Peyer's patch (tissue), 4 donors: ENCODE measurements around the gene POU5F1.

Source experiments
- POLR2A ChIP-seq, 2 donors: fragments of 450-650 bp; IDR thresholded peaks; one replicate each; pipeline ENCODE4 v1.5.1; 2017; ENCODE audit warnings: antibody characterized with exemption in 2 of 2, mild to moderate bottlenecking in 2 of 2, moderate library complexity in 2 of 2
- TF ChIP-seq, protein P1 (sequence below), 6 experiments: fragments of 450-650 bp in 4 of 6; fragments of 200-600 bp in 2 of 6; sonication (generic) in 1 of 6; IDR thresholded peaks; one replicate each; pipeline ENCODE4 v1.5.1; 2017 to 2019; ENCODE audit warnings: antibody characterized with exemption in 6 of 6, mild to moderate bottlenecking in 3 of 6, moderate library complexity in 1 of 6

DNA sequence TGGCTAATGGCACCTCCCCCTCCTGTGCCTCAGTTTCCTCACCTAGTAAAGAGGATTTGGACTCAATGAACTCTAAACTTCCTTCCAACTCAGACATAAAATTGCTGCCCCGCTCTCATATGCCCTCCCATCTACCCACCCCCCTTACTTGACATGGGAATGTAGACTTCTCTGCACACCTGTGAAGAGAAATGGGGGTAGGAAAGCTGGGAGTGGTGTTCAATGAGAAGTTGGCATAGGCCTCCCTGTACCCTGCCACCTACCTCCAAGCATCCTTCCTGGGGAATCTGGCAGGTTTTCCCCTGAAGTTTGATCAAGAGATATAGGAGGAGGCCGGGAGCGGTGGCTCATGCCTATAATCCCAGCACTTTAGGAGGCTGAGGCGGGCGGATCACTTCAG, 3.9 kb upstream of the POU5F1 start:
- TF ChIP-seq, protein P1, sequence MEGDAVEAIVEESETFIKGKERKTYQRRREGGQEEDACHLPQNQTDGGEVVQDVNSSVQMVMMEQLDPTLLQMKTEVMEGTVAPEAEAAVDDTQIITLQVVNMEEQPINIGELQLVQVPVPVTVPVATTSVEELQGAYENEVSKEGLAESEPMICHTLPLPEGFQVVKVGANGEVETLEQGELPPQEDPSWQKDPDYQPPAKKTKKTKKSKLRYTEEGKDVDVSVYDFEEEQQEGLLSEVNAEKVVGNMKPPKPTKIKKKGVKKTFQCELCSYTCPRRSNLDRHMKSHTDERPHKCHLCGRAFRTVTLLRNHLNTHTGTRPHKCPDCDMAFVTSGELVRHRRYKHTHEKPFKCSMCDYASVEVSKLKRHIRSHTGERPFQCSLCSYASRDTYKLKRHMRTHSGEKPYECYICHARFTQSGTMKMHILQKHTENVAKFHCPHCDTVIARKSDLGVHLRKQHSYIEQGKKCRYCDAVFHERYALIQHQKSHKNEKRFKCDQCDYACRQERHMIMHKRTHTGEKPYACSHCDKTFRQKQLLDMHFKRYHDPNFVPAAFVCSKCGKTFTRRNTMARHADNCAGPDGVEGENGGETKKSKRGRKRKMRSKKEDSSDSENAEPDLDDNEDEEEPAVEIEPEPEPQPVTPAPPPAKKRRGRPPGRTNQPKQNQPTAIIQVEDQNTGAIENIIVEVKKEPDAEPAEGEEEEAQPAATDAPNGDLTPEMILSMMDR (IDR thresholded peaks at IDR 0.05) = no peak
- TF ChIP-seq POLR2A (IDR thresholded peaks at IDR 0.05) = no peak
